Endodermal cell (in vitro differentiated cells): Measurements from ENCODE around the gene PTN. TPM values are rescaled to one million over a fixed set of nuclear protein-coding genes. Genes with fewer than 3 reads are reported as not detected.
"Not testable (repeated sequence)": the region's sequence is repeated elsewhere in the genome, so short reads cannot be mapped to it uniquely, and the experiment has no call there.

Experiments used
- DNase-seq: peaks from one replicate; pipeline ENCODE4 v3.0.0-alpha.2; 2017
- H3K27ac ChIP-seq: 2 replicates; pipeline ENCODE4 v1.5.1; 2013; ENCODE audit warnings: mild to moderate bottlenecking, low read depth, low read length, moderate library complexity
- H3K27me3 ChIP-seq: 2 replicates; pipeline ENCODE4 v1.6.1; 2013; ENCODE audit warnings: mild to moderate bottlenecking, low read length, moderate library complexity; ENCODE audit not compliant: insufficient read depth, control insufficient read depth, poor library complexity, severe bottlenecking
- H3K36me3 ChIP-seq: 2 replicates; pipeline ENCODE4 v1.7.0; 2013; ENCODE audit warnings: mild to moderate bottlenecking, low read length, moderate library complexity; ENCODE audit not compliant: control insufficient read depth, insufficient read depth
- H3K4me1 ChIP-seq: one replicate; pipeline ENCODE4 v1.7.0; 2013; ENCODE audit warnings: low read length; ENCODE audit not compliant: control insufficient read depth, insufficient read depth
- H3K4me3 ChIP-seq: 2 replicates; pipeline ENCODE4 v1.5.1; 2013; ENCODE audit warnings: mild to moderate bottlenecking, low read length, moderate library complexity
- H3K9ac ChIP-seq: 2 replicates; pipeline ENCODE4 v1.6.1; 2013; ENCODE audit warnings: mild to moderate bottlenecking, low read length, moderate library complexity; ENCODE audit not compliant: poor library complexity, severe bottlenecking; ENCODE audit errors: extremely low read depth
- H3K9me3 ChIP-seq: 2 replicates; pipeline ENCODE4 v1.6.1; 2013; ENCODE audit warnings: mild to moderate bottlenecking, low read length, moderate library complexity; ENCODE audit not compliant: control insufficient read depth
- H3K27ac Mint-ChIP-seq: 2 replicates; pipeline ENCODE4 v1.8.0; 2020; ENCODE audit warnings: mixed read lengths
- H3K27me3 Mint-ChIP-seq: 2 replicates; pipeline ENCODE4 v1.8.0; 2021; ENCODE audit warnings: mild to moderate bottlenecking, mixed read lengths; ENCODE audit not compliant: insufficient read depth
- H3K36me3 Mint-ChIP-seq: 2 replicates; pipeline ENCODE4 v1.8.0; 2020; ENCODE audit warnings: low read depth, mixed read lengths
- H3K4me1 Mint-ChIP-seq: 2 replicates; pipeline ENCODE4 v1.8.0; 2020; ENCODE audit warnings: mixed read lengths
- H3K4me3 Mint-ChIP-seq: 2 replicates; pipeline ENCODE4 v1.8.0; 2020; ENCODE audit warnings: mild to moderate bottlenecking, moderate library complexity, mixed read lengths
- H3K9me3 Mint-ChIP-seq: 2 replicates; pipeline ENCODE4 v1.8.0; 2020; ENCODE audit warnings: mild to moderate bottlenecking, mixed read lengths
- CTCF ChIP-seq: fragments of 200-600 bp; sonication (generic); conservative IDR thresholded peaks from 2 replicates; pipeline ENCODE4 v1.5.0; 2021; ENCODE audit warnings: antibody characterized with exemption, mild to moderate bottlenecking
- WGBS, 2 experiments: methylation state at CpG; one replicate each; pipeline versions ENCODE4 v1.1.5 to v1.1.7; 2013; ENCODE audit warnings: missing lambda C conversion rate in 2 of 2, mixed read lengths in 1 of 2; ENCODE audit not compliant: insufficient coverage in 1 of 2, insufficient read length in 1 of 2; 5-methylcytosine and 5-hydroxymethylcytosine counted together
- total RNA-seq, 2 donors: library from RNA; stranded (reverse); fragmentation: NEBNext Ultra II Directional in 1 of 2; extraction: Animal tissue kit (Norgen Biotek cat#: 25700) in 1 of 2; gene quantifications; 2 replicates in 1 of 2; 3 replicates in 1 of 2; pipeline ENCODE4 v1.2.1, GENCODE V29; 2021

The PTN gene
- total RNA-seq, 2 donors from 2014 or later = 4.8 to 5.6 TPM

- H3K9me3 ChIP-seq = no peaks in the 10 kb centered on the region
Measured at GRCh38 chr7:137272249-137272648, 71.3 kb downstream of the PTN start.

DNA sequence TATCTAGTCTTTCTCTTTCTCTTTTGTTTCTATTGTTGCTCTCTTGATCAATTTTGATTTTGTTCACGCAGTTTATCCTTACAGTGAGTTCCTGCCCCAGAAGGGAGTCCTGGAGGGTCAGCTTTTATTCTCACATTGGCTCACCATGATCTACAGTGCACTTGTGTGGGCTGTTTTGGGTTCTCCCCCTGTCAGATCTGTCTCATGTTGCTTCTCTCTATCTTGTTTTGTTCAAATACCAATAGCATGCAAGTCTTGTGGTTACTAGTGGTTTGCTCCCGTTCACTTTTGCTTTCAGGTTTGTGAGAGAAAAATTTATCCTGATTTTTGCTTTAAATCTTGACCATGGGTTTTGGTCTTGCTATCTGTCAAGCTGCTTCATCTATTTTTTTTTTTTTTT, 74.3 kb downstream of the PTN start:
- H3K36me3 Mint-ChIP-seq = no peaks in the 10 kb centered on the region
- 92 to 96% methylated on average over 1 to 2 of the region's 2 CpGs for WGBS, 2 experiments

More at GRCh38 chr7:137272249-137272648, 71.3 kb downstream of the PTN start:
- 93 to 94% methylated on average over 3 to 5 of the region's 5 CpGs for WGBS, 2 experiments
- H3K4me1 Mint-ChIP-seq = peaks cover under 1% of the 10 kb centered on the region
- Histone ChIP-seq H3K4me1 (no peaks in the 10 kb centered on the region), H3K9ac (no peak overlapping the region), H3K4me3 (no peak overlapping the region), H3K27me3 (no peaks in the 10 kb centered on the region), H3K36me3 (no peaks in the 10 kb centered on the region), H3K27ac (no peak overlapping the region)
- no peaks in the 10 kb centered on the region for H3K27me3 Mint-ChIP-seq
- H3K4me3 Mint-ChIP-seq = no peak overlapping the region
- H3K9me3 Mint-ChIP-seq = no peaks in the 10 kb centered on the region
- no peak overlapping the region for H3K27ac Mint-ChIP-seq
- TF ChIP-seq CTCF = no peak
- no peaks in the 10 kb centered on the region for H3K36me3 Mint-ChIP-seq
- no peak for DNase-seq

DNA sequence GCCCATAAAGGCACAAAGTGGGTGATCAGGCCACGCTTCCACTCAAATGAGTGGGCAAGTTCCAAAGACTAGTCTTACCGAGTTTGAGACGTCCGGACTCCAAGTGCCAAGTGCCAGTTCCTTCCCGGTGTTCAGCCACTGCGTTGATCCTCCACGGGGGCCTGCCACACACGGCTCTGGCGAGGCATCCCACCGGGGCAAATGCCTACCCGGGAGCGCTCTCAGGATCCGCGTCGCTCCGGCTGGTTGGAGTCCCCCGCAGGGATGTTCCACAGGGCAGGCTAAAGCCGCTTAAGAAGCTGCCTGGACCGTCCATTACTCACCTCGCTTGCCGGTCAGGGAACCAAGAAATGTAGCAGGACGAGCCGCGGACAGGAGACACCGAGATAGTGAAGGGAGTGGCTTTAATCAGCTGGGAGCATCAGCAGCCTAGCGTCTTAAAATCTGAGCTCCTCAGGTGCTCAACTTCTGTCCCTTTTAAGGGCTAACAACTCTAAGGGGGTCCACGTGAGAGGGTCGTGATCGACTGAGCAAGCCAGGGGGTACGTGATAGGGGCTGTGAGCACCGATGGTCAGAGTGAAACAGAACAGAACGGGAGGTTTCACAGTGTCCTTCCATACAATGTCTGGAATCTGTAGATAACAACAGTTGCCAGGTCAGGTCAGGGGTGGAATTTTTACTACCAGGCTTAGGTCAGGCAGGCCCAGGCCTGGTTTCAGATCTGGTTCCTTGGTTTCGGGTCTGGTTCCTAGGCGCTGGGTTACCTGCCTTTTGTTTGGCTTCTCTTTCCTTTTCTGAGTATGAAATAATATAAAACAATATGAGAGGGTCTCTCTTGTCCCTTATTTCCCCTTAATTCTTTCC, 75.3 kb downstream of the PTN start:
- H3K27ac ChIP-seq, H3K9me3 ChIP-seq, H3K4me3 ChIP-seq, H3K36me3 ChIP-seq, H3K4me1 ChIP-seq, H3K9me3 Mint-ChIP-seq, H3K27me3 Mint-ChIP-seq, H3K27me3 ChIP-seq, H3K36me3 Mint-ChIP-seq, H3K4me1 Mint-ChIP-seq, H3K9ac ChIP-seq, H3K4me3 Mint-ChIP-seq: not testable (repeated sequence)
- 94 to 96% methylated on average over 20 to 34 of the region's 34 CpGs for WGBS, 2 experiments
- H3K27ac Mint-ChIP-seq = peak overlapping the region; percentile 2
- DNase-seq = peak; percentile 40

More for the DNA sequence above, 74.3 kb downstream of the PTN start:
- Mint-ChIP-seq H3K9me3 (no peaks in the 10 kb centered on the region), H3K27me3 (no peaks in the 10 kb centered on the region), H3K4me3 (no peak overlapping the region), H3K4me1 (peaks cover 4% of the 10 kb centered on the region), H3K27ac (no peak overlapping the region)
- Histone ChIP-seq H3K27ac (no peak overlapping the region), H3K4me1 (no peaks in the 10 kb centered on the region), H3K9ac (no peak overlapping the region), H3K36me3 (no peaks in the 10 kb centered on the region), H3K4me3 (no peak overlapping the region), H3K9me3 (no peaks in the 10 kb centered on the region), H3K27me3 (no peaks in the 10 kb centered on the region)
- TF ChIP-seq CTCF = no peak
- DNase-seq = no peak
